NOMO-1 treated with DMSO at 0.1 percent for 48 hours (cell line): ENCODE measurements around the gene PHF2.

ENCODE experiments used
- DNase-seq: peaks from one replicate; lab custom pipeline; 2025; ENCODE audit not compliant: unreplicated experiment; lab: John Stamatoyannopoulos, UW

The PHF2 gene

GRCh38 chr9:93693129-93693528 lies 116.7 kb downstream of the PHF2 start:
- DNase-seq, result no peak

GRCh38 chr9:93697352-93698139 lies 121.2 kb downstream of the PHF2 start:
- no peak for DNase-seq

DNA sequence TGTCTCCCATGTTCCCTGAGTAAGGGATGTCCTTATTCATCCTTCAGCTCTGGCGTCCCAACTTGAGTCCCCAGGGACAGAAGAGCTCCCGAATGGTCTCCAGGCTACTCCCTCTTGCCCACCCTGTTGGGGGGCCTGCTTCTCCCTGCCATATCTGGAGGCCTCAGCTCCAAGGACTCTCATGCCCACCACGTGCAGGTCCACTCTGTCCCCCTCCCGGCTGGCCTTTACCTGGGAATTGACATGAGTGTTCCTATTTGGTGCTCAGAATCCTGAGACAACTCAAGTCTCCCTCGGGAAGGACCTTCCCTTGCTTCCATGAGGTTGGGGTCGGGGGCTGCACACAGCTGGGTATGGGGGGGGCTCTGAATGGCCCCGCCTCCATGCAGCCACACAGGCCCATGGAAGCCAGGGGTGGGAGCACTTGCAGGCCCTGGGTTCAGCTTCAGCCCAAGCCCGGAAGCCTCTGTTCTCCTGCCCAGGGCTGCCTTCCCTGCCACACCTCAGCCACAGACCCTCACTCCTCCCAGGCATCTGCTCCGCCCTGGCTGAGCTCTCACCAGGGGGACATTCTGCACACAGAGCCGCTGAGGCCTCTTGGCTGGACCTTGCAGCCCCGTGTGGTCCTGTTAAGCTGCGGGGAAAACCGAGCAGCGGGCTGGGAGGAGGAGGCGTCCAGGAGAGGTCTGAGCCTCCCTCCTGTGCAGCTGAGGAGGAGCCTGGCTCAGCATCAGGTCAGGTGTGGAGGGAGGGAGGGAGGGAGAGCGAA lies 121.9 kb downstream of the PHF2 start:
- DNase-seq, result no peak

- no peak for DNase-seq
Observed at GRCh38 chr9:93699650-93700049, 123.3 kb downstream of the PHF2 start.

DNA sequence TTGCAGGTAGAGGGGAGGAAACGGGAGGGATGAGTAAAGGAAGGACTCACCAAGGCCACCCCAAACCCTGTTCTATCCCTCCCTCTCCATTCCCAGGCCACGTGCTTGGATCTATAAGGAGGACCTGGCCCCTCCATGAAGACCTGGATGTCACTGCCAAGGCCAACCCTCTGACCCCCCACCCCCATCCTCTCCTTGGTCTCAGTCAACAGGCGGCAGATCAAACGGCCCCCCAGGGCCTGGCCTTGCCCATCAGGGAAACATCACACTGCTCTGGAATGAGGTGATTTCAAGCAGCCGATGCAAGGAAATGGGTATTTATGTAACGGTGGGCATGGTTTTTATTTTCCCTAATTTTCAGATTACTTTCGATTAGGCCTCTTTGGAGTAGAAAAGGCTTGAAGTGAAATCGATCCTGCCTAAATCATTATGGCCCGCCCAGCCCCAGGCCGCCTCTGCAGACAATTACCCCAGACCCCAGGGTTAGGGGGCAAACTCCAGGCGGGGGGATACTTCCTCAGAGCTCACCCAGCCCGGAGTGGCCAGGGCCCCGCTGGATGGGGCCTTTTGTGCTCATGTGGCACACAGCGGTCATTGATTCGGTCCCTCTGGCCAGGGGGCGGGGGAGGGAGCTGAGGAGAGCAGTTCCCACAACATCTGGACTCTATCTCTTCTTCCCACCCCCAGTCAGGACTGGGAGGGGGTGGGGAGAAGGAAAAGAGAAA lies 125.3 kb downstream of the PHF2 start:
- no peak for DNase-seq

DNA sequence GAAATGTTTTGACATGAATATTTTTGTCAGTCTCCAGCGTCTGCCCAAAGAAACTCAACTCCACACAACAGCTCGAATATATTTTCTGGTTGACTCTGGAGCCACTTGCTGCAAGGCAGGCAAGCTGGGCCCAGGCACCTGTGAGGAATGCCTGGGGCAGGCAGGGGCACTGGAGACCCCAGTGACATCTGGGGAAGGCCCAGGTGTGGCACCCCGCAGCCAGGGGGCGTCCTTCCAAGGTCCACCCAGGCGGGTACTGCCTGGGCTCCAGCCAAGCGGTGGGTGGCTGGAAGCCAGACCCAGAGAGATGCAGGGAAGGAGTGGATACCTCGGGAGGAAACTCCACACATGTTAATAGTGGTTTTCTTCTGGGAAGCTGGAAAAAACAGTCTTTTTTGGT lies 125.9 kb downstream of the PHF2 start:
- no peak for DNase-seq

DNA sequence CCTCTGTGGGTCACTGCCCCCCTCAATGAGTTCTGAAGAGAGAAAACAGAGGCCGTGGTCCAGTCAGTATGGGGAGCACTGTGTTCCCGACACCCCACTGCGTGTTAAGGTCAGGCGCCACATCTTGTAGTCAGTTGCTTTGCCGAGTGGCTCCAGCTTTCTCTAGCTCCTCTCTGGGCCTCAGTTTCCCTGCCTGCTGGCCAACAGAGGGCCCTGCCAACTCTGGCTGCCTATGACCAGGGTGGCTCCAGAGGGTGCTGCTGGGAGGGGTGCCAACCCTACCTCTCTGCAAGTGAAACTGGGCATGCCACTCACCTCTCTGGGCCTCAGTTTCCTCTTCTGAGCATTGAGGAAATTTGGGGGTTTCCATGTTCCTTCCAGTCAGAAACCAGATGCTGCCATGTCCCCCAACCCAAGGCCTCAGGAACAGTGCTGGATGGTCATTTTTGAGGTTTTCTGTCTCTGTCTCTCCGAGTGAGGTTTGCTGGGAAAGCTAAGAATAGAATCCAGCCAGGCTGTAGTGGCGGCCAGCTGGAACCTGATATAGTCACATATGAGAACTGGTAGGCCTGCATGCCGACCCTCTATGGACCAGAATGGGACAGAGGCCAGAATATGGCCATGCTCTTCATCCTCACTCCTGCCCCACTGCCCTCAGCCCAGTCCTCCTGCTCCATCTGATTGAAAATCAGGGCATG lies 132.1 kb downstream of the PHF2 start:
- no peak for DNase-seq

DNA sequence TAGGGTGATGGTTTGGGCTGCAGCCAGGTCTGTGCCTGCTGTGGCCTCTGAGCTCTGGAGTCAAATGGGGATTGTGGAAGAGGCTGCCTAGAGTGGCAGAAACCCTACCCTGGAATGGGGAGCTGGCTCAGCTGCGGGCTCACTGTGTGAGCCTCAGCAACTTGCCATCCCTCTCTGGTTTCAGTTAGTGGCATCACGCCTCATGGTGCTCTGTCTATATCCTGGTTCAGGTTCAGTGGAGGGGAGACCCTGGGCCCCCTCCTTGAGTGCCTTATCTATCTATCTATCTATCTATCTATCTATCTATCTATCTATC lies 132.6 kb downstream of the PHF2 start:
- no peak for DNase-seq

DNA sequence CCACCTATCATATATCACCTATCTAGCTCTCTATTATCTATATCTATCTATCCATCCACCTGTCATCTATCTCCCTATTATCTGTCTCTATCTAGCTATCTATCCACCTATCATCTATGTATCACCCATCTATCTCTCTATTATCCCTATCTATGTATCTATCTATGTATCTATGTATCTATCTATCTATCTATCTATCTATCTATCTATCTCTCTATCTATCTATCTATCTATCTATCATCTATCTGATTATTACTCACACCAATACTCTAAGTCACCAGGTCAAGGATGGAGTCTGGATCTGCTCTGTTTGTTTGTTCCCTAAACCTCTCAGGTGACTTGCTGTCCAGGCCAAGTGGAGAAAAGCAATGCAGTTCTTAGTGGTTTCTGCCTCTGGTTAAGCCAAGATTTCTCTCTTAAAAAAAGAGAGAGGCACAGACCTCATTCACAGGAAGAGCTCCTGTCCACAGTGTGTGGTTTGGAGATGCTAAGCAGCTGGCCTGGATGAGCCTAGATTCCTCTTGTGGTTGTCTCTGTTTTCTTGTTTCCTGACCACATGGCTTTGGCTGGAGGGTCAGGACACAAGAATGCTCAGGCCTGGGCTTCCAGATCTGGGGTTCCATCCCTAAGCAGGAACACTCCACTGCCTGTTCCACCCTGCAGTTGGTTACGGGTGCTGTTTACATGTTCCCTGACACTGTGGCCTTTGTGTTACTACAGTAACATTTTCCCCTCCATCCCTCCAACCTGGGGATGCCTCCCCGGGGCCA lies 133.4 kb downstream of the PHF2 start:
- no peak for DNase-seq

GRCh38 chr9:93710370-93710723 lies 134.0 kb downstream of the PHF2 start:
- DNase-seq, result no peak

GRCh38 chr9:93711002-93711401 lies 134.6 kb downstream of the PHF2 start:
- DNase-seq, result no peak

DNA sequence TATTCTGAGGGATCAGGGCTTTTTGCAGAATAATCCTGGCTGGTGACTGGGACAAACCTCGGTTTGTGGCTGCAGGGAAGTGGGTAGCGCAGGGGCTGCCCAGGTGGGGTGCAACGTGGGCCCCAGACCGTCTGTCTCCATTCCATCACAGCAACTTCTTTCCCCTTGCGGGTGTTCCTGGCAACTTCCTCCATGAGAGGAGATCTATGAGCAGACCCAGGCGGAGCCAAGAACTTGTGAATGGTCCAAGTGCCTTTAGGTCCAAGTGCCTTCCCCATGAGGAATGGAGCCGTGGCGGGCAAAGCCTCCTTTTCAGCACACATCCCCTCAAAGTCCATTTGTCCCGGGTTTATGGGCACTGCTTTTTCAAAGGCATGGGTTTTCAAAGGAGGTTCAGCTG lies 136.5 kb downstream of the PHF2 start:
- no peak for DNase-seq

GRCh38 chr9:93713716-93714115 lies 137.3 kb downstream of the PHF2 start:
- DNase-seq, result no peak

- DNase-seq, result no peak
Observed at GRCh38 chr9:93721417-93721965, 145.1 kb downstream of the PHF2 start.

- no peak for DNase-seq
Observed at GRCh38 chr9:93724852-93725251, 148.5 kb downstream of the PHF2 start.

DNA sequence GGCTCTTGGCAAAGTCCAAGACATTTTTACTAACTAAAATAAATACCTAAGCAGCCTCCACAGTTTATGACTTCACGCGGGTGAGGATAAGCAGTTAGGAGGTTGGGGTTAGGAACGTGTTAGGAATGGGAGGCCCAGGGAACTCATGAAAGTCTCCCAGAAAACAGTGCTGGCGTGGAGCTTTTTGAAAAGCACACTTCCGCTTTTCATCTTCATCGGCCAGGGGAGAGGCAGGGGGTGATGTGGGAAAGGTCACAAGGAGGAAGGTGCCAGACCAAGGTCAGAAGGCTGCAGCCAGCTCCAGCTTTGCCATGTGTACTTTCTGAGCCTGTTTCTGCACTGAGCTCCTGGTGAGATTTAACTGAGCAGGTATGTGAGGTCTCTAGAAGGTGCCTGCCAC lies 149.0 kb downstream of the PHF2 start:
- DNase-seq, result no peak

DNA sequence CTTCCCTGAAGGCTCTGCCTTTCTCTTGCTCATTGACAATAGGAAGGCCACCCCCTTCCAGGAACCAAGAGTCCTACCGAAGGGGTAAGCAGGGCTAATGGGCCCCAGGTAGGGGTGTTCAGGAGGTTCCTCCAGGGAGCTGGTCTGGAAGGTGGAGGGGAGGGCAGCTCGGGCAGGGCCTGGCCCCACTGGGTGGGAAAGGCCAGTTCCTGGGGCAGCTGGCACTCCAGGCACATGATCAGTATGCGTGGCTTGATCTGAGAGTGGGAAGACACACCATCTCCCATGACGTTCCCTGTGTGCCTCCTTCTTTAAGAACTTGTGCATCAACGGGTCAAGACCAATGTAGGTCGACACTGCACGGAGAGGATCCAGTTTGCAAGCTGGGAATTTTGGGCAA lies 149.8 kb downstream of the PHF2 start:
- no peak for DNase-seq
